GM21619 (cell line): ENCODE results near the gene ATRIP.
"Not testable (repeated sequence)": the region's sequence is repeated elsewhere in the genome, so short reads cannot be mapped to it uniquely, and the experiment has no call there.

Experiments
- ATAC-seq: cut with Tn5 transposase; IDR thresholded peaks from one replicate; pipeline ENCODE4 v1.9.1; 2021; ENCODE audit not compliant: unreplicated experiment

The ATRIP gene

GRCh38 chr3:48467110-48467454 is 20.5 kb downstream of the ATRIP start:
- no peak for ATAC-seq

- ATAC-seq = no peak
These were observed 21.1 kb downstream of the ATRIP start for GRCh38 chr3:48467473-48468267.

- ATAC-seq = no peak
These were observed 21.8 kb downstream of the ATRIP start for GRCh38 chr3:48468329-48468731.

- no peak for ATAC-seq
These were observed 22.7 kb downstream of the ATRIP start for GRCh38 chr3:48469046-48469915.

- ATAC-seq = no peak
These were observed 23.7 kb downstream of the ATRIP start for GRCh38 chr3:48470286-48470685.

GRCh38 chr3:48472673-48472922 is 26.1 kb downstream of the ATRIP start:
- no peak for ATAC-seq

GRCh38 chr3:48472923-48473616 is 26.5 kb downstream of the ATRIP start:
- peak; percentile 70 for ATAC-seq

GRCh38 chr3:48473617-48473952 is 27.0 kb downstream of the ATRIP start:
- ATAC-seq = no peak

- not testable (repeated sequence) for ATAC-seq
These were observed 27.5 kb downstream of the ATRIP start for GRCh38 chr3:48474031-48474430.

- ATAC-seq = no peak
These were observed 28.1 kb downstream of the ATRIP start for GRCh38 chr3:48474619-48475018.

- ATAC-seq = no peak
These were observed 28.7 kb downstream of the ATRIP start for GRCh38 chr3:48475188-48475587.

GRCh38 chr3:48476426-48477053 is 30.0 kb downstream of the ATRIP start:
- ATAC-seq = no peak

- ATAC-seq = no peak
These were observed 31.5 kb downstream of the ATRIP start for GRCh38 chr3:48477959-48478520.

GRCh38 chr3:48478626-48479555 is 32.4 kb downstream of the ATRIP start:
- no peak for ATAC-seq

- ATAC-seq = not testable (repeated sequence)
These were observed 34.4 kb downstream of the ATRIP start for GRCh38 chr3:48480891-48481290.

- ATAC-seq = not testable (repeated sequence)
These were observed 36.3 kb downstream of the ATRIP start for GRCh38 chr3:48482822-48483221.

GRCh38 chr3:48486952-48487351 is 40.4 kb downstream of the ATRIP start:
- no peak for ATAC-seq

GRCh38 chr3:48492461-48493202 is 46.1 kb downstream of the ATRIP start:
- ATAC-seq = no peak

- no peak for ATAC-seq
These were observed 46.6 kb downstream of the ATRIP start for GRCh38 chr3:48493203-48493501.

GRCh38 chr3:48500656-48501055 is 54.1 kb downstream of the ATRIP start:
- no peak for ATAC-seq
